Non-pigmented ciliary epithelial cell (primary cell): Measurements from ENCODE around the gene NDEL1.
A peak's percentile ranks its signal among the peaks of the same experiment; 100 is the strongest.
"Not testable (repeated sequence)": the region's sequence is repeated elsewhere in the genome, so short reads cannot be mapped to it uniquely, and the experiment has no call there.

Experiments
- DNase-seq: peaks from one replicate; pipeline ENCODE4 v3.0.0-alpha.2; 2010; ENCODE audit warnings: low read depth

NDEL1 gene

GRCh38 chr17:8435245-8436168, at the start of gene NDEL1:
Gene NDEL1, plus strand, starts transcription at chr17:8435884. Its CDS starts 8,388 bp downstream, at chr17:8444272.
- DNase-seq = peak; percentile 82

DNA sequence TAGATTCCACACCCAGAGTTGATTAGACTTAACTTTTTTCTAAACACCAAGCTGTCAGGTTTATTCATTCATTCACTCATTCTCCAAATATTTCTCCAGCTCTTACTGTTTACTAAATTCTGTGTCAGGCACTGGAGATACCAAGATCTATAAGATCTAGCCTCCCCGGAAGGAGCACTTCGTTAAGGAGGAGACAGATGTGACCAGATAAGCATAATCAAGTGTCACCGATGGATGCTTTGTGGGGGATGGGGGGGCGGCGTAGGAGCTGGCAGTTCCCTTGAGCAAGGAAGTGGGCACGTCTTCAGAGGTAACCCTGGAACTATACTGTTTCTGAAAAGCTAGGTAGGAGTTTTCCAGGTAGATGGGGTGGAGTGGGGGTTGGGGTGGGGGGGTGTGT, 48.8 kb upstream of the NDEL1 start:
- DNase-seq = no peak

DNA sequence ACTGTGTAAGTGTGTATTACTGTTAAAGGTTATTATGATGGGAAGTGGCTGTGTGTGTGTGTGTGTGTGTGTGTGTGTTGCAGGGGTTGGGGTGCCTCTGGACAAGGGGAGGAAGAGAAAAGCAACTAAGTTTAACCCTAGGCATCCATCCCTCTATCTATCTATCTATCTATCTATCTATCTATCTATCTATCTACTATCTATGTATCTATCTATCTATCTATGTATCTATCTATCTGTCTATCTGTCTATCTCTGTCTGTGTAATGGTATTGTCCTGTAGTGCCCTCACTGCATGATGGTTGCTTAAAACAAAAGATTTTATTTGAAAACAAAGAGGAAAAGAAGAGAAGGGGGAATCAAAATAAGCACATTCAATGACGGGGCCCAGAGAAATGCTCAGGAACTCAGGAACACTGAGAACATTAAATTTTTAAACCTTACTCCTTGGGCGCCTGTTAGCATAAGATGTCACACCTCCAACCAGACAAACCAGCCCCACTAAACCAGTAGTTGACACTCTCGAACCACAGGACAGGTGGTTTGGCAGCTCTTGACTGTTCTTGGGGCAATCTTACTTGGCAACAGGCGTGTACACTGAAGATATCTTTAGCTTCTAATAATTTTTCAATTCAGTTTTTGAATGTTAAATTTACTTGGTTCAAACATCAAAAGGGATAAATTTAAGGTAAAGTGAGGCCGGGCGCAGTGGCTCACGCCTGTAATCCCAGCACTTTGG, 47.6 kb upstream of the NDEL1 start:
- DNase-seq = no peak

DNA sequence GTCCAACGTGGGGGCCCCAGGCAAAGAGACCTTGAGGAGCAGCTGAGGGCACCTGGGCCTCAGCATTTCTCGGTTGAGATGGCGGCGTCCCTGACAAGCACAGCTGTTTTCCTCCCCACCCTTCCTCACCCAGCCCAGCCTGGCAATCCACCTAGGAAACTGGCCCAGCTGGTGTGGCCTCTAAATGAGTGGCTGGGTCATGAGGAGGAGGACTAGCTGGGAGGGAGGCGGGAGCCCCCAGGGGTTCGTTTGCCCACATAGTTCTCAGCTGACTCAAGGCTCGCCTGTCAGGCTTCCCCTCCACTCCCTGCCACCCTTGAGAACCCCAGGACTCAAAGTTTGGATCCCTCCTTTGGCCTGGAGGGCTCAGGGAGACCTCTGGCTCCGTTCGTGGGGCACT, 44.0 kb upstream of the NDEL1 start:
- DNase-seq = no peak

- no peak for DNase-seq
Observed at GRCh38 chr17:8392274-8392673, 43.4 kb upstream of the NDEL1 start.

GRCh38 chr17:8392674-8393469, 42.8 kb upstream of the NDEL1 start:
- DNase-seq = no peak

- DNase-seq = no peak
Observed at GRCh38 chr17:8393470-8394231, 42.0 kb upstream of the NDEL1 start.

GRCh38 chr17:8394497-8394896, 41.2 kb upstream of the NDEL1 start:
- not testable (repeated sequence) for DNase-seq

GRCh38 chr17:8397636-8398035, 38.0 kb upstream of the NDEL1 start, which contains the start of gene RNF222:
Gene RNF222, minus strand, starts transcription at chr17:8397827. Its CDS starts 4,366 bp downstream, at chr17:8393461.
- DNase-seq = no peak

DNA sequence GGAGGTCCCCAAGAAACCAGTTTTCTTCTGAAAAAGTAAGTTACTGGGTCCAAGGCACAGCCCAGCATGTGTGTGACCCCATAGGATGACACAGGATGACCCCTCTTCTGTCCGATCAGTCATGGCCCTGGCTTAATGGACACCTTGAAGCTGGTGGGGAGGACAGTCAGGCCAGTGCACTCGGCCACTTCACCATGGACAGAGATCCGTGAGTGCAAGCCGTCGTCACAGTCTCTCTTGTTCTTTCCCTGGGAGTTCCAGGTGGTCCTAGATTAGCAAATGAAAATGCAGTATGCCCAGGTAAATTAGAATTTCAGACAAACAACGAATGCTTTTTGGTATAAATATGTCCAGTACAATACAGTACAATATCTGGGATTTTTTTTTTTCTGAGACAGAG, 36.7 kb upstream of the NDEL1 start:
- no peak for DNase-seq

DNA sequence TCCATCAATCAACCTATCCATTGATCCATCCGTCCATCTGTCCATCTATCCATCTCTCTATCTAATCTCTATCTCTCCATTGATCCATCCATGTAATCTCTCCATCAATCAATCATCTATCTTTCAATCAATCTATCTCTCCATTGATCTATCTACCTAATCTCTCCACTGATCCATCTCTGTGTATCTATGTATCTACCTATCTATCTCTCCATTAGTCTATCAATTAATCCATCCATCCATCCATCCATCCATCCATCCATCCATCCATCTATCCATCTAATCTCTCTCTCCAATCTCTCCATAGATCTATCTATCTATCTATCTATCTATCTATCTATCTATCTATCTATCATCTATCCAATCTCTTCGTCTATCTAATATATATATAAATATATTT, 34.6 kb upstream of the NDEL1 start:
- DNase-seq = no peak

- DNase-seq = no peak
Observed at GRCh38 chr17:8402921-8403536, 32.7 kb upstream of the NDEL1 start.

- DNase-seq = no peak
Observed at GRCh38 chr17:8405499-8406016, 30.1 kb upstream of the NDEL1 start.

DNA sequence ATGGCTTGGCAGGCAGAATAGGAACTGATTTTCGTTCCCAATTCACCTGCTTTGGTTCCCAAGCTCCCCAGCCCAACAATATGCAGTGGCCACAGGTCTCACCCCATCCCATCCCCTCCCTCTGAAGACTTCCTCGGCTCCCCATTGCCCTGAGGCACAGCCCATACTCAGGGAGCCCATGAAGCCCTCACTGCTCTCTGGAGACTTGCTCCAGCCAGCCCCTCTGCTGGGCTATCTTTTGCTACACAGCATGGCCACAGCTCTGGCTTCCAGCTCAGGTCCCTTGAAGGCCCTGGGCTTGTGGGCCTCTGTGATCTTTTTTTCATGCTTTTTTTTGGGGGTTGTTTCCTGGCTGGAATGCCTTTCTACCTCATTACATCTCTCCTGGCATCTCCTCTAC, 29.5 kb upstream of the NDEL1 start:
- DNase-seq = no peak

DNA sequence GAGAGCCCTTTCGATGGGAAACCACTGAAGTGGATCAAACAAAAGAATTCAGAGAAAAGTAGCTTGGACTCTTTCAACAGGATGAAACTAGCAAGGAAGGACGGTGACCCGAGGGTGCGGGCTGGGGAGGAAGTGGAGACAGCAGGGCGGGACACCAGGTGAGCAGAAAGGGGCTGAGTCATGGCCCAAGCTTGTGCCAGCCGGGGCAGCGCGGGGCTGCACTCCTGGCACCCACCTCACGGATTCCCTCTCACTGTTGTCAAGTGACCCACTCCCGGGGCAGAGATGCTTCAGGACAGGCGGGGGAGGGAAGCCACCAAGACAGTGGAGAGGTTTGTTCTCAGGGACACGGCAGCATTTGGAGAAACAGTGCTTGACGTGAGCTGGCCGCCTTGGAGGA, 27.3 kb upstream of the NDEL1 start:
- no peak for DNase-seq

- peak; percentile 32 for DNase-seq
Observed at GRCh38 chr17:8409966-8410882, 25.5 kb upstream of the NDEL1 start.

DNA sequence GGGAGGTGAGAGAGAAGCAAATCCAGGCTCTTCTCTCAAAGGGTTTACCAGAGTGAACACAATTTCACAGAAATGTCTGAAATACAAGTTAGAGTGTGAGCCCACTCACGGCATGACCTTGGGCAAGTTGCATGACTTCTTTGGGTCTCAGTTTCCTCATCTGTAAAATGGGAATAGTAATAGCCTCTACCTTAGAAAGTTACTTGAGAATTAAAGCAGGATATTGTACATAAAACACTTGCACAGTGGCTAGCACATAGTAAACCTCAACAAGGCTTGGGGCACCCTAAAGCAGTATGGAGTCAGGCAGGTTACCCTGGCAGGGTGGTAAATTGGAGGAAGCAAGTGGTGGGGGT, 24.8 kb upstream of the NDEL1 start:
- no peak for DNase-seq

- no peak for DNase-seq
Observed at GRCh38 chr17:8412089-8412488, 23.6 kb upstream of the NDEL1 start.

DNA sequence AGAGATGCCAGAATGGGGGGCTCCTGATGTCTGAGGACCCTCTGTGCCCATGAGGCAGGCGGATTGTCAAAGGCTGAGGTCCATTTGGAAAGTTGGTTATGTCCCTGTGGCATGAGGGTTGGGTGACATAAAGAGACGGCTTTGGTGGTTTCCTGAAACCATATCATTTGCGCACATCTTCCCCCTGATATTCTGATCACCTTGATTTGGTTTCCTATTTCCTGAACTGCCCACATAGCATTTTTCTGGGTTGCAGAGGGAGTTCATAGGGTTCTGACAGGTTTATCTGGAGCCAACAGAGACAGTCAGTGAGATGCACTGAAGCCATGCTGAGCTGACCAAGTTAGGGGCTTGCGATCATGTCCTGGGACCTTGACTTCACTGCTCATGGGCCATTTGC, 22.4 kb upstream of the NDEL1 start:
- DNase-seq = no peak

- no peak for DNase-seq
Observed at GRCh38 chr17:8413938-8414337, 21.7 kb upstream of the NDEL1 start.
